Cardiac muscle cell (in vitro differentiated cells and primary cell): ENCODE results near the gene TTYH3. TPM values are rescaled to one million over a fixed set of nuclear protein-coding genes. Genes with fewer than 3 reads are reported as not detected.

Experiments
- DNase-seq, 2 donors: peaks; one replicate each; pipeline versions ENCODE4 v3.0.0 to v3.0.0-alpha.2; 2010 to 2017; ENCODE audit warnings: low read depth in 1 of 2, low spot score in 1 of 2
- H3K27ac ChIP-seq: fragments of 200-600 bp; sonication (generic); 2 replicates; pipeline ENCODE4 v1.5.1; 2016
- H3K27me3 ChIP-seq: fragments of 200-600 bp; sonication (generic); 2 replicates; pipeline ENCODE4 v1.6.0; 2016; ENCODE audit warnings: control low read depth
- H3K36me3 ChIP-seq: fragments of 200-600 bp; sonication (generic); 2 replicates; pipeline ENCODE4 v1.5.1; 2016; ENCODE audit warnings: control low read depth
- H3K4me1 ChIP-seq: fragments of 200-600 bp; sonication (generic); 2 replicates; pipeline ENCODE4 v1.8.1; 2017; ENCODE audit warnings: low read depth, mild to moderate bottlenecking, mixed run types
- H3K4me3 ChIP-seq: fragments of 200-600 bp; sonication (generic); 2 replicates; pipeline ENCODE4 v1.5.1; 2016; ENCODE audit warnings: mild to moderate bottlenecking
- H3K9me3 ChIP-seq: fragments of 200-600 bp; sonication (generic); 2 replicates; pipeline ENCODE4 v1.5.1; 2017; ENCODE audit warnings: low read depth, mild to moderate bottlenecking, control low read depth
- CTCF ChIP-seq: IDR thresholded peaks from 2 replicates; pipeline ENCODE4 v1.5.1; 2012; ENCODE audit warnings: low read depth, mild to moderate bottlenecking, low read length
- polyA plus RNA-seq: library from polyadenylated mRNA; unstranded; fragments of >200 nt; fragmentation: Nextera tagmentation; extraction: Ambion mirVana; gene quantifications from 2 replicates; pipeline ENCODE4 v1.2.1, GENCODE V29; 2016
- total RNA-seq: library from RNA; depleted of rRNA; stranded (reverse); fragments of >200 nt; gene quantifications from 2 replicates; pipeline ENCODE4 v1.2.3, GENCODE V29; 2016

TTYH3 gene
- total and polyA plus RNA-seq, 2 experiments from 2014 or later, result 64.6 to 86.6 TPM

DNA sequence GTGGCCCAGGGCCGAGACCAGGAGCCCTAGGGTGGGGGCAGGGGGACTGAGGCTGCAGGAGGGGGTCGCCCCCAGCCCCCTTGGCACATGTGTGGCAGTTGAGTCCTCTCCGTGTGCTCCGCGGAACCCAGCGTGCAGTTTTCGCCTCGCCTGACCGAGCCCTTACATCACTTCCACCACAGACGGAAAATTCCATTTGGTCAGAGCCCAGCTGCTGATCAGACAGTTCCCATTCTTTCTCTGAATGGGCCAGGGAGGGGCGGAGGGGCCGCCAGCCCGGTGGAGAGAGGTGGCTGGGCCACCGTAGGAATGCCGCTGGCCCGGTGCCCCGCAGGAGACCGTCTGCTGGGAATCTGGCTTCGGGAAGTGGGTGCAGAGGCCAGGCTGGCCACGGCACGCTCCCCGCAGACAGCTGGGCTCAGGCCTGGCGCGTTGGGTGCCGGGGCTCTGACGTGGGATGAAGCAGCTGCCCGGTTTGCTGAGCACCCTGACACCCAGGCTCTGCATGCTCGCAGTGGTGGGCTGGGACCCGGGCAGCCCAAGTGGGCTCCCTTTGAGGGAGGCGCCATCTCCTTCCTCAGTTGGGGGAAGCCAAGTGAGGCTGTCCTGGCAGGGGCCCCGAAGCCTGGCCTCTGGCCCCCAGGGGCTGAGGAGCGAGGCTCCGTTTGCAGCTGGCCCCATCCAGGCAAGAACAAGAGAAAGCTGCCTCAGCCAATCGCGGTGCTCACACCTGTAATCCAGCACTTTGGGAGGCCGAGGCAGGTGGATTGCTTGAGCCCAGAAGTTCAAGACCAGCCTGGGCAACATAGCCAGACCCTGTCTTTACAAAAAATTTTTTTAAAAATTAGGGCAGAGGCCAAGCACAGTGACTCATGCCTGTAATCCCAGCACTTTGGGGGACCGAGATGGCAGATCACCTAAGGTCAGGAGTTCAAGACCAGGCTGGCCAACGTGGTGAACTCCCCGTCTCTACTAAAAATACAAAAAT is 9.9 kb downstream of the TTYH3 start:
- no peak for TF ChIP-seq CTCF
- peak overlapping the region; percentile 79 for H3K27ac ChIP-seq
- peaks cover 41% of the 10 kb centered on the region for H3K4me1 ChIP-seq
- H3K4me3 ChIP-seq, result no peak overlapping the region
- H3K36me3 ChIP-seq, result no peaks in the 10 kb centered on the region
- peak; percentile 82 to 98 for DNase-seq
- H3K9me3 ChIP-seq, result no peaks in the 10 kb centered on the region
- H3K27me3 ChIP-seq, result no peaks in the 10 kb centered on the region

DNA sequence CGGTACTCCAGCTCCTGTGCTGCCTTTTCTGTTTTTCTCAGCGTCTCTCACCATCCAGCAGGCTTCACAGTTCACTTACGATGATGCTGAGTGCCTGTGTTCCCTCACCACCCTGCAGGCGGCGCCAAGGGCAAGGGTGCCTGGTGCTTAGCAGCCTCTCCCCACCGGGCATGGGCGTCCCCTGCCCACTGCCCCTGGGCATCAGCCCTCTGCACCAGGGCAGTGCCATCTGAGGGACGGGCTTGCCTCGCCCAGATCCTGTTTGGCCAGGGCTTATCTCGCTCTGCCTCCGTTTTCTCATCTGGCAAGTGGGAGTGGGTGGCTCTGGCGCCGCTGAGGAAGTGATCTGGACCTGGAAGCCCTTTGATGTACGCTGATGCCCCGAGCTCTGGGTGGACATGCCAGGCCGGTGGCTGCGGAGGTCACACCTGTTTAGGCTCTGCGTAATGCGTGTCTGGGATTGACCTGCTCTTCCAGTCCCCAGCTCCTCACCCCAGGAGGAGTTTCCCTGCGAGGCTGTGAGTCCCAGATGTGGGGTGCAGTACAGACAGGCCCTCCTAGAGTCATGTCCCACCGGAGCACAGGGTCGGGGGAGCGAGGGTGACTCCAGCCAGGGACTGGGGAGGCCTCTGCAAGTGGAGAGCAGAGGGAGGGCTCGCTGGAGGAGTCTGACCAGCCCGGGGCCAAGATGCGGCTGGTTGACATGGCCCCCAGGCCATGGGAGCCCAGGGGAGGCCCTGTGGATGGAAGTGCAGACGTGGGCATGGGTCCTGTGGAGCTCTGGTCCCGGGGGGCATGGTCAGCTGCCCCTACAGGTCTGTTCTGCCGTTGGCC is 11.8 kb downstream of the TTYH3 start:
- no peaks in the 10 kb centered on the region for H3K9me3 ChIP-seq
- no peak overlapping the region for H3K4me3 ChIP-seq
- H3K4me1 ChIP-seq, result peaks cover 22% of the 10 kb centered on the region
- TF ChIP-seq CTCF, result peak; percentile 25
- peaks cover 5% of the 10 kb centered on the region for H3K36me3 ChIP-seq
- no peak for DNase-seq
- no peaks in the 10 kb centered on the region for H3K27me3 ChIP-seq
- no peak overlapping the region for H3K27ac ChIP-seq

- H3K4me1 ChIP-seq, result peaks cover 21% of the 10 kb centered on the region
Measured at GRCh38 chr7:2644220-2644561, 12.4 kb downstream of the TTYH3 start.

GRCh38 chr7:2644562-2645273 is 12.9 kb downstream of the TTYH3 start:
- Histone ChIP-seq H3K27ac (peak overlapping the region; percentile 39), H3K27me3 (no peaks in the 10 kb centered on the region)
- DNase-seq, result no peak

More at GRCh38 chr7:2644220-2644561, 12.4 kb downstream of the TTYH3 start:
- no peaks in the 10 kb centered on the region for H3K9me3 ChIP-seq
- TF ChIP-seq CTCF, result no peak
- H3K36me3 ChIP-seq, result peaks cover 5% of the 10 kb centered on the region
- H3K27ac ChIP-seq, result no peak overlapping the region
- H3K4me3 ChIP-seq, result no peak overlapping the region
- H3K27me3 ChIP-seq, result no peaks in the 10 kb centered on the region
- DNase-seq, result no peak

More at GRCh38 chr7:2644562-2645273, 12.9 kb downstream of the TTYH3 start:
- peaks cover 21% of the 10 kb centered on the region for H3K4me1 ChIP-seq
- peaks cover 5% of the 10 kb centered on the region for H3K36me3 ChIP-seq
- TF ChIP-seq CTCF, result no peak
- no peaks in the 10 kb centered on the region for H3K9me3 ChIP-seq
- no peak overlapping the region for H3K4me3 ChIP-seq
